Psoas muscle (tissue), 8 donors: ENCODE data around the gene PCGF3. TPM values are rescaled to one million over a fixed set of nuclear protein-coding genes. Genes with fewer than 3 reads are reported as not detected.

ENCODE experiments used
- ATAC-seq, 4 donors: fragments of 200-7000 bp; cut with Tn5 transposase; one replicate each; pipeline ENCODE4 v1.9.1; 2020; ENCODE audit warnings: moderate library complexity in 3 of 4, mild to moderate bottlenecking in 2 of 4
- DNase-seq, 2 donors: peaks; one replicate each; pipeline ENCODE4 v3.0.0-alpha.2; 2020
- H3K27ac ChIP-seq: fragments of 200-600 bp; one replicate; pipeline ENCODE4 v1.8.0; 2022
- H3K27me3 ChIP-seq, 3 donors: fragments of 200-600 bp in 1 of 3; one replicate each; pipeline versions ENCODE4 v1.6.1 to v1.8.0; 2013 to 2022; ENCODE audit warnings: low read length in 2 of 3, mild to moderate bottlenecking in 2 of 3, moderate library complexity in 1 of 3; ENCODE audit not compliant: insufficient read depth in 3 of 3
- H3K36me3 ChIP-seq, 2 donors: fragments of 200-600 bp in 1 of 2; one replicate each; pipeline versions ENCODE4 v1.6.1 to v1.8.0; 2013 to 2022; ENCODE audit warnings: low read depth in 1 of 2, mild to moderate bottlenecking in 1 of 2, moderate library complexity in 1 of 2; ENCODE audit not compliant: insufficient read depth in 1 of 2
- H3K4me1 ChIP-seq: fragments of 200-600 bp; one replicate; pipeline ENCODE4 v1.8.0; 2022
- H3K4me3 ChIP-seq: fragments of 200-600 bp; one replicate; pipeline ENCODE4 v1.8.0; 2022; ENCODE audit warnings: mild to moderate bottlenecking
- H3K9me3 ChIP-seq: fragments of 200-600 bp; one replicate; pipeline ENCODE4 v1.8.0; 2022
- CTCF ChIP-seq: fragments of 200-600 bp; IDR thresholded peaks from one replicate; pipeline ENCODE4 v1.8.0; 2022; ENCODE audit warnings: antibody characterized with exemption
- WGBS, 3 donors: extraction: QIAGEN DNeasy Blood & Tissue Kit; methylation state at CpG; one replicate each; pipeline versions ENCODE4 v1.1.6 to v1.1.7; 2013; 5-methylcytosine and 5-hydroxymethylcytosine counted together
- intact Hi-C, 2 donors: fragments of 100-400 bp; cut with DNase I; formaldehyde crosslinking; loops; one replicate each; pipeline versions ENCODE4 v1.11.0 to v1.14.2; 2022
- polyA plus RNA-seq, 3 donors: library from polyadenylated mRNA; stranded (reverse); fragments of 200-250 nt; gene quantifications; one replicate each; pipeline ENCODE4 v1.2.3, GENCODE V29; 2013
- total RNA-seq, 4 donors: library from RNA; stranded (reverse); fragmentation: NEBNext Ultra II Directional in 2 of 4; extraction: Animal tissue kit (Norgen Biotek cat#: 25700) in 2 of 4; gene quantifications; one replicate each; pipeline versions ENCODE4 v1.2.1 to v1.2.4, GENCODE V29; 2021 to 2023
- donor health status: healthy with polysubstance abuse.
- donor health status: DM: no; HTN: no; CAD: no; lungs with moderate emphysema.
- donor health status: Bipolar disorder and iron deficiency.
- donor health status: healthy.
- donor health status: DM: yes; HTN: yes; CAD: no.
- donor health status: DM: no; HTN: no; CAD: no.
- donor health status: DM: no; HTN: no; CAD: no.
- donor health status: DM: yes; HTN: yes; CAD: no.

The PCGF3 gene
- total and polyA plus RNA-seq, 7 donors, result 10.9 to 19.2 (median 15.1) TPM

- no peak overlapping the region for H3K4me3 ChIP-seq
- peak; percentile 53 for TF ChIP-seq CTCF
- peak; percentile 16 to 39 (median 34) for ATAC-seq
- WGBS, 3 donors, result 36 to 49% (median 39%) methylated on average over 19 of the region's 19 CpGs
- H3K4me1 ChIP-seq, result peaks cover 24% of the 10 kb centered on the region
- peaks cover 0 to 3% (median 0%) of the 10 kb centered on the region in 3 donors for H3K27me3 ChIP-seq
- no peaks in the 10 kb centered on the region for H3K9me3 ChIP-seq
- no peaks in the 10 kb centered on the region for H3K36me3 ChIP-seq
- H3K27ac ChIP-seq, result no peak overlapping the region
- intact Hi-C loops, result no loop called here
- DNase-seq, result peak; percentile 68 to 84
These were observed 21.5 kb upstream of the PCGF3 start for GRCh38 chr4:683982-684622.

DNA sequence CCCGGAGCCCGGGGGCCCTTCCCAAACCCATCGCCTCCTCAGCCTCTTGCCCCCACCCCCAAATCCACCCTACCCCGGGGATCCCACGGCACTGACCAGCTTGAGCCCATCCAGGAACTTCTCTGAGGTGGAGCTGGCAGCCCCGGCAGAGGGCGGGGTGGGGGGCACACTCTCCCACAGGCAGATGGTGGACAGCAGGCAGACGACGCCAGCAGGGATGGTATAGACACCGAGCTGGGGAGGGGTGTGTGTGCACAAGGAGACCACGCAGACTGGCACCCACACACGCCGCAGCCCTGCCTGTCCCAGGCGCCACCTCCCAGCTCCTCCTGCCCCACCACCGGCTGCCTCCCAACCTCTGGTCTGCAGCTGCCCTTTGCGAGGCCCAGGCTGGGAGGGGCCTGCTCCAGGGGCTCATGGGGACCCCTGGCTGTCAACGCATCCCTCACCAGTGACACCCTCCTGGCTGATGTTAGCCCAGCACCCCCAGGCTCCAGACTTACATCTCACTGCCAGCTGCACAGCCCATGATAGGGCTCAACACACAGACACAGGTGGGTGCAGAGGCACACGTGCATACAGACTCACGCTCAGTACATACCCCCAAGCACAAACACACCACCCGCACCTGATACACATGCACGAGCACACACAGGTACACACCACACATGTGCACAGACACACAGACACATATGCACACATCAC, 20.9 kb upstream of the PCGF3 start:
- no peak for TF ChIP-seq CTCF
- ATAC-seq (no peak), DNase-seq (no peak)
- no peaks in the 10 kb centered on the region for H3K36me3 ChIP-seq
- H3K4me1 ChIP-seq, result peaks cover 24% of the 10 kb centered on the region
- WGBS, 3 donors, result 71 to 79% (median 72%) methylated on average over 21 of the region's 21 CpGs
- H3K27me3 ChIP-seq, result peaks cover 0 to 3% (median 0%) of the 10 kb centered on the region in 3 donors
- H3K9me3 ChIP-seq, result no peaks in the 10 kb centered on the region
- intact Hi-C loops, result no loop called here
- H3K27ac ChIP-seq, result no peak overlapping the region
- no peak overlapping the region for H3K4me3 ChIP-seq

DNA sequence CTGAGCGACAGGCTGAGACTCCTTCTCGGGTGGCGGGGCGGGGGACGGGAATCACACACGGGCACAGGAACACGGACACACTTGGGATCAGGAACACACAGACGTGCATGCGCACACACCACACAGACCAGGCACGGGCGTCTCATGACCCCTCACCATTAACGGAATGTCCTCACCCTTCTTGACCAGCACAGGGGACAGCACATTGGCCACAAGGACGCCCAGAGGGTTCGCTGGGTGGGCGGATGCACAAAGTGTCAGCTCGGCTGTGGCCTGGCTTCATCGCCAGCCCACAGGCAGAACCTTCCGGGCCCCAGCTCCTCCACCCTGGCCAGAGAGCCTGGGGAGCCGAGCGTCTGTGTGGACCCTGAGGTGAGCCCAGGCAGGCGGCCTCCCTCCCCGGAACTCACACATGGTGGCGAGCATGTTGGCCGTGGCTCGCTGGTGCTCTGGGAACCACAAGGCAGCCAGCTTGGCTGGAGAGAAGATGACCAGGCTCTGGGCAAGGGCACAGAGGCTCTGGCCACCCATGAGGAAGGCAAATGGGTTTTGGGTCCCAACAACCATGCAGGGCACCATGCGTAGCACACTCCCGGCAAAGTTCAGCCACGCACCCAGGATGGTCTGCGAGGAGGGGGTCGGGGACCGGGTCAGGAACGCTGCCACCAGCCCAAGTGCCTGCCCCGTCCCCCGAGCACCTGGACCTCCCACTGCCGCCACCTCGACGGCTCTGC, 19.8 kb upstream of the PCGF3 start:
- H3K27ac ChIP-seq, result no peak overlapping the region
- intact Hi-C loops, result no loop called here
- 86 to 89% (median 88%) methylated on average over 37 of the region's 37 CpGs for WGBS, 3 donors
- no peak overlapping the region for H3K4me3 ChIP-seq
- H3K36me3 ChIP-seq, result no peaks in the 10 kb centered on the region
- DNase-seq, result peak in 1 of 2 donors; percentile 56
- no peak for ATAC-seq
- peaks cover 16% of the 10 kb centered on the region for H3K4me1 ChIP-seq
- H3K9me3 ChIP-seq, result no peaks in the 10 kb centered on the region
- peaks cover 0 to 3% (median 0%) of the 10 kb centered on the region in 3 donors for H3K27me3 ChIP-seq
- no peak for TF ChIP-seq CTCF

DNA sequence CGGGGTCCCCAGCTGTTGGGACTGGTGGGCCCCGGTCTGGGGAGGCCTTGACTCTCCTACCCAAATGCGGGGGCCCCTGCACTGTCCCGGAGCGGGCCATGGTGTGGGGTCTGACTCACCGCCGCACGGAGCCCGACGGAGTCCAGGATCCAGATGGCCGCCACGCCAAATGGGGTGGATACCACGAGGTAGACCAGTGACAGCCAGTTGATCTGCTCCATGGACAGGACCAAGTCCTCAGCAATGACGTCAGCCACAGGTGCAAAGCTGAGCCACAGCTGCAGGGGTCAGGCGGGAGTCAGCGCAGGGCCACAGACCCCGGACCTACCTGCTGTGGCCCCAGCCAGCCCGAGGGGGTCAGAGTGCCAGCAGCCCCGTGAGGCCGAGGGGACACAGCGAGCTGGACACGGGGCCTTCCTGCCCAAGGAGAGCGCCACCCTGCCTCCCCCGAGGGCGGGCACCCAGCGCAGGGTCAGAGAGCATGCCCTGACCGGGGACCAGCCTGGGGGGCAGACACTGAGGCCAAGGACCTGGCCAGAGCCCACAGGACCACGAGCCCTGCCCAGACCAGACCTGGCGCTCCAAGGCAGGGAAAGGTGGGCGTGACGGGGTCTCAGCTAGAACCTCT, 19.1 kb upstream of the PCGF3 start:
- Histone ChIP-seq H3K4me1 (peaks cover 16% of the 10 kb centered on the region), H3K9me3 (no peaks in the 10 kb centered on the region), H3K27me3 (no peaks in the 10 kb centered on the region), H3K4me3 (no peak overlapping the region), H3K27ac (peak overlapping the region; percentile 92), H3K36me3 (no peaks in the 10 kb centered on the region)
- TF ChIP-seq CTCF, result no peak
- 83 to 88% (median 83%) methylated on average over 31 of the region's 31 CpGs for WGBS, 3 donors
- intact Hi-C loops, result no loop called here
- ATAC-seq (peak in 1 of 4 donors; percentile 2), DNase-seq (peak in 1 of 2 donors; percentile 65)
